Measurements from ENCODE around the gene CUZD1.

The CUZD1 gene

GRCh38 chr10:122814493-122814892 is 31.2 kb downstream of the CUZD1 start:
- DNase-seq, result no peak

GRCh38 chr10:122812751-122813150 is 32.9 kb downstream of the CUZD1 start:
- no peak for DNase-seq

- no peak for DNase-seq
Measured at GRCh38 chr10:122802282-122802681, 43.4 kb downstream of the CUZD1 start.

- DNase-seq, result no peak
Measured at GRCh38 chr10:122798704-122799231, 46.9 kb downstream of the CUZD1 start.

- DNase-seq, result no peak
Measured at GRCh38 chr10:122796796-122797195, 48.9 kb downstream of the CUZD1 start.

- no peak for DNase-seq
Measured at GRCh38 chr10:122795924-122796323, 49.7 kb downstream of the CUZD1 start.

GRCh38 chr10:122786269-122786668 is 59.4 kb downstream of the CUZD1 start:
- no peak for DNase-seq

- no peak for DNase-seq
Measured at GRCh38 chr10:122782911-122783310, 62.7 kb downstream of the CUZD1 start.
